Measurements from ENCODE around the gene SUCLG1.

GRCh38 chr2:84483320-84483719 lies 24.2 kb upstream of the SUCLG1 start:
- TF ChIP-seq CTCF (IDR thresholded peaks at IDR 0.05) (no peak), POLR2AphosphoS5 (IDR thresholded peaks at IDR 0.05; ENCODE audit: low read depth, low read length) (no peak)
